Activated naive CD8-positive, alpha-beta T cell treated with anti-CD3 and anti-CD28 coated beads, Interleukin-2, amount 50 U/mL, for 24 hours (primary cell): Measurements from ENCODE around the gene PIK3CG.
A peak's percentile ranks its signal among the peaks of the same experiment; 100 is the strongest.
"Not testable (repeated sequence)": the region's sequence is repeated elsewhere in the genome, so short reads cannot be mapped to it uniquely, and the experiment has no call there.

Experiments used
- ATAC-seq: fragments of 150-1000 bp; cut with Tn5 transposase; one replicate; pipeline ENCODE4 v1.10.0; 2021
- DNase-seq: peaks from one replicate; pipeline ENCODE4 v3.0.0; 2021
- H3K27ac Mint-ChIP-seq: one replicate; pipeline ENCODE4 v1.8.0; 2021; ENCODE audit warnings: mild to moderate bottlenecking, mixed read lengths
- H3K27me3 Mint-ChIP-seq: one replicate; pipeline ENCODE4 v1.8.0; 2021; ENCODE audit warnings: mixed read lengths
- H3K36me3 Mint-ChIP-seq: one replicate; pipeline ENCODE4 v1.8.0; 2021; ENCODE audit warnings: low read depth, mixed read lengths
- H3K4me1 Mint-ChIP-seq: one replicate; pipeline ENCODE4 v1.8.0; 2021; ENCODE audit warnings: mixed read lengths
- H3K4me3 Mint-ChIP-seq: one replicate; pipeline ENCODE4 v1.8.0; 2021; ENCODE audit warnings: mild to moderate bottlenecking, moderate library complexity, mixed read lengths
- H3K9me3 Mint-ChIP-seq: one replicate; pipeline ENCODE4 v1.8.0; 2021; ENCODE audit warnings: mixed read lengths

PIK3CG gene

DNA sequence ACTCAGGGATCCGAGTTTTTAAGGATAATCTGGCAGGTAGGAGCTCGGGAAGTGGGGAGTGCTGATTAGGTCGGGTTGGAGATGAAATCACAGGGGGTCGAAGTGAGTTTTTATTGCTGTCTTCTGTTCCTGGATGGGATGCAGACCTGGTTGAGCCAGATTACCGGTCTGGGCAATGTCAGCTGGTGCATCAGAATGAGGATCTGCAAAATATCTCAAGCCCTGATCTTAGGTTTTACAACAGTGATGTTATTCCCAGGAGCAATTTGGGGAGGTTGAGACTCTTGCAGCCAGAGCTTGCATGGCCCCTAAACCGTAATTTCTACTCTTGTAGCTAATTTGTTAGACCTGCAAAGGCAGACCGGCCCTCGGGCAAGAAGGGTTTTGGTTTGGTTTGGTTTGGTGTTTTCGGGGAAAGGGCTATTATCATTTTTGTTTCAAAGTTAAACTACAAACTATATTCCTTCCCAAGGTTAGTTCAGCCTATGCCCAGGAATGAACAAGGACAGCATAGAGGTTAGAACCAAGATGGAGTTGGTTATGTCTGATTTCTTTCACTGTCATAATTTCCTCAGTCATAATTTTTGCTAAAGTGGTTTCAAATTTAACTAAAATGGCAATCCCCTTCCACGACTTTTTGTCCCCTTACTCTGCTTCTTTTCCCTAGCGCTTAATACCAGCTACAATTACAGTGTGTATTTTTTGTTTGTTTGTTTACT, 20.6 kb upstream of the PIK3CG start:
- Mint-ChIP-seq H3K9me3 (no peaks in the 10 kb centered on the region), H3K4me3 (no peak overlapping the region), H3K36me3 (no peaks in the 10 kb centered on the region), H3K4me1 (peaks cover 18% of the 10 kb centered on the region), H3K27me3 (peaks cover 6% of the 10 kb centered on the region), H3K27ac (no peak overlapping the region)
- no peak for DNase-seq
- ATAC-seq: no peak

DNA sequence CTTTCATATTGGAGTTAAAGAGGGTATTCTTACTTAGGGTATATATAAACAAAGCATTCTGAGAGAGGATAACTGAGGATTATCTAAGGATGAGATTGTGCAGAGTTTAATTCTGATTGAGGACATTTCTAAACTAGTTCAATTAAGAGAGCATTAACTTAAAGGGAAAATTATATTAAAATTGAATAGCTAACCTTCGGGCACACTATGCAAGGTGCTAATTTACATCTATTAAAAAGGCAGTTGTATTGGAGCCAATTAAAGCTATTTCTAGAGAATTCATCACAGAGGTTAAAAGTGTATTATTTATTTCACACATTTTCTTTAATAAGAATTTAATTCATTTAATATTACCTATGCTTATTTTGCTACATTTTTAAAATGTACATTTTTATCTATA, 17.0 kb upstream of the PIK3CG start:
- ATAC-seq: no peak
- H3K27me3 Mint-ChIP-seq: peaks cover 6% of the 10 kb centered on the region
- no peak overlapping the region for H3K4me3 Mint-ChIP-seq
- no peaks in the 10 kb centered on the region for H3K4me1 Mint-ChIP-seq
- H3K9me3 Mint-ChIP-seq: peaks cover 18% of the 10 kb centered on the region
- DNase-seq: no peak
- H3K27ac Mint-ChIP-seq: no peak overlapping the region
- H3K36me3 Mint-ChIP-seq: peaks cover 2% of the 10 kb centered on the region

DNA sequence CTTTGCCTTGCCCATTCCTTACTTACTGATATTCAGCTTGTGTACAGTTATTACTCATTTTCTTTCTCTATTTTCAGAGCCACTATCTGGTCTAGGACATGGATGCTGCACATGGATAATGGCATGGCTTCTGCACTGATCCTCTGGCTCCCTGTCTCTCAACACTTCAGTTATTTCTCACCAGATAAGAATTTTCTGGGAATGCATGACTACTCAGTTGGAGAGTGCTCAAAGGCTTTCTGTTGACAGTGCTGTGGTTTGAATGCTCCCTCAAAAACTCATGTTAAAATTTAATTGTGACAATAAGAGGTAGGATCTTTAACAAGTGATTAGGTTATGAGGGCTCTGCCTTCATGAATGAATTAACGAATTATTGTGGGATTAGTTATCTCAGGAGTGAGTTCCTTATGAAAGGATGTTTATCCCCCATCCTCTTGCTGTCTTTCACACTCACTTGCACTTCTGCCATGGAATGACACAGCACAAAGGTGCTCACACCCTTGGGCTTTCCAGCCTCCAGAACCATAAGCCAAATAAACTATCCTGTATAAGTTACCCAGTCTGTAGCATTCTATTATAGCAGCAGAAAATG, 16.1 kb upstream of the PIK3CG start:
- Mint-ChIP-seq H3K9me3 (peaks cover 18% of the 10 kb centered on the region), H3K27me3 (peaks cover 6% of the 10 kb centered on the region)
- DNase-seq: no peak

DNA sequence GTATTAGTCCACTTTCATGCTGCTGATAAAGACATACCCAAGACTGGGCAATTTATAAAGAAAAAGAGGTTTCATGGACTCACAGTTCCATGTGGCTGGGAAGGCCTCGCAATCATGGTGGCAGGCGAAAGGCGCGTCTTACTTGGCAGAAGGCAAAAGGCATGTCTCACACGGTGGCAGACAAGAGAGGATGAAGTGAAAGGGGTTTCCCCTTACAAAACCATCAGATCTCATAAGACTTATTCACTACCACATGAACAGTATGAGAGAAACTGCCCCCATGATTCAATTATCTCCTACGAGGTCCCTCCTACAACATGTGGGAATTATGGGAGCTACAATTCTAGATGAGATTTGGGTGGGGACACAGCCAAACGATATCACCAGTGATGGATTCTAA, 13.4 kb upstream of the PIK3CG start:
- H3K27me3 Mint-ChIP-seq, DNase-seq, H3K27ac Mint-ChIP-seq, H3K4me3 Mint-ChIP-seq, ATAC-seq, H3K36me3 Mint-ChIP-seq, H3K4me1 Mint-ChIP-seq: not testable (repeated sequence)
- H3K9me3 Mint-ChIP-seq: peaks cover 18% of the 10 kb centered on the region

More for the DNA sequence above, 16.1 kb upstream of the PIK3CG start:
- H3K4me3 Mint-ChIP-seq: no peak overlapping the region
- H3K36me3 Mint-ChIP-seq: peaks cover 2% of the 10 kb centered on the region
- ATAC-seq: no peak
- no peak overlapping the region for H3K27ac Mint-ChIP-seq
- H3K4me1 Mint-ChIP-seq: no peaks in the 10 kb centered on the region

DNA sequence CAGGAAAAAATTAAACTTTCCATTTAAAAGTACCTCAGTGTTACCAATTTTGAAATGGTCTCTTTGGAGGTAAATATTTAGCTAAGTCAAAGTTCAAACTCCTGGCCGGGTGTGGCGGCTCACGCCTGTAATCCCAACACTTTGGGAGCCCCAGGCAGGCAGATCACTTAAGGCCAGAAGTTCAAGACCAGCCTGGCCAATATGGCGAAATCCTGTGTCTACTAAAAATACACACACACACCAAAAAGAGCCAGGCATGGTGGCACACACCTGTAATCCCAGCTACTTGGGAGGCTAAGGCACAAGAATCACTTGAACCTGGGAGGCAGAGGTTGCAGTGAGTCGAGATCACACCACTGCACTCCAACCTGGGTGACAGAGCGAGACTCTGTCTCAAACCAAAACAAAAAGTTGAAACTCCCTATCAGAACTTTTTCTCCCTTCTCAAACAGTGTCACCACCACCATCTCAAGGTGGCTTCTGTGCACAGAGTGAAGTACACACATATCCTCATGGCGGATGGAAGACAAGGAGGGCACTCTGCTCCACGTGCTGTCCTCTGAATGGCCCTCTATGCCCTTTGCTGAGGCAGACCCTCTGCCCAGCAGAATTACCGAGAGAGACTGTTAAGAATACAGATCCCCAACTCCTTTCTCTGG, 11.7 kb upstream of the PIK3CG start:
- Mint-ChIP-seq H3K27me3 (peaks cover 4% of the 10 kb centered on the region), H3K4me3 (no peak overlapping the region), H3K27ac (no peak overlapping the region), H3K36me3 (peaks cover 2% of the 10 kb centered on the region), H3K4me1 (peaks cover 8% of the 10 kb centered on the region), H3K9me3 (peaks cover 18% of the 10 kb centered on the region)
- ATAC-seq (no peak), DNase-seq (no peak)

DNA sequence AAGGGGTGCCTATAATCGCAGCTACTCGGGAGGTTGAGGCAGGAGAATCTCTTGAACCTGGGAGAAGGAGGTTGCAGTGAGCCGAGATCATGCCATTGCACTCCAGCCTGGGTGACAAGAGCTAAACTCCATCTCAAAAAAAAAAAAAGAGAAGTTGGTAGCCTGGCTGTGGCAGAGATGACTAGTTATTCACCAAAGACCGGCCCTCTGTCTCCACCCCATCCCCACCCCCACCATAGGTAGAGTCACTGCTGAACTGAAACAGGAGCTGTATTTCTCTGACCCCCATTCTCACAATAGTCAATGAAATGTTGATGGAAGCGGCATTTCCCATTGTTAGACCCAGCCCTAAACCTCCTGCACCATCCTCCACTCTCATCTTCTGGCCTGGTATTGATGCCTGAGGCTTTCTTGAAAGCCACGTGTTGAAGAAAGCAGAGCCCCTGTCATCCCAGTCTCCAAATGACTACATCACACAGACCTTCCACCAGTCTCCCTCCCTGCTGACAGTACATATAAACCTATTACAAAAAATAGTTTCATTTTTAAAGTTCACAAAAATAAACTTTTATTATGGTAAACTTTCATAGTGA, 9.4 kb upstream of the PIK3CG start:
- peaks cover 8% of the 10 kb centered on the region for H3K4me1 Mint-ChIP-seq
- peak; percentile 73 for ATAC-seq
- H3K4me3 Mint-ChIP-seq: no peak overlapping the region
- H3K9me3 Mint-ChIP-seq: peaks cover 18% of the 10 kb centered on the region
- H3K36me3 Mint-ChIP-seq: peaks cover 2% of the 10 kb centered on the region
- H3K27me3 Mint-ChIP-seq: no peaks in the 10 kb centered on the region
- DNase-seq: no peak
- no peak overlapping the region for H3K27ac Mint-ChIP-seq

DNA sequence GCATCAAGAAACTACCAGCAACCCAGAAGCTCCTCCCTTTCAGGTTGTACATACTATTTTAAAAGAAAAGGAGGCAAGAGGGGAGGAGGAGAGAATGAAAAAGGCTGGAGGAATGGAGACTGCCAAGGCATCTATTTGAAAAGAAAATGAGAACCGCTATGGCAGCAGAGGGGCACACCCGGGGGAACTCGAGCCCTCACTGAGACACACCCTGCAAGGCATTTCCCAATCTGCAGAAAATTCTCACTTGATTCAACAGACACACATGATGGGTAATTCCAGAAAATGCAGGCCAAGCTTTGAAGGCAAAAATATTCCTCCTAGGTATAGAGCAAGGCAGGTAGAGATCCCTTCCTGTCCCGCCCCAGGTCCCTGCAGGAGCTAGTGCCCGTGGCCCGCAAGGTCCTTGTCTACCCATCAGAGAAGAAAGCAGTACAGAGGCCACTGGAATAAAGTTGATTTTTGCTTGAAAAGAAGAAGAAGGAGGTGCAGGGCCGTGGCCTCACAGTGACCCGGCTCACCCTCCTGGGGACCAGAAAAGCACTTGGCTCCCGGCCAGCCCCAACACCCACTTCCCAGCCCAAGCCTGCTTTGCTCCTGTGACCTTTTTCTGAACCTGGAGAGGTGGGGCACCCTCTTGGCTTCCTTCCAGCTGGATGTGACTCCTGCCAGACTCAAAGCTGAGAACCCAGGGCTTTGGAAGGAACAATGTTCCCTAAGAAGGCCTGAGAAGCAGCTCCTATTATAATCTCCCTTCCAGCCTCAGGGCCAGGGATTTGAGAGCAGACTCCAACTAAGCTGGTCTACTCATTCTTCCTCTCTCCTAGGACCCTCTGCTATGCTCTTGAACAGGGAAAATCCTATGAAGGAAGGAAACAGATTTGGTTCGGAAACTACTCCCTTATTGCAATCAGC, 6.2 kb upstream of the PIK3CG start:
- DNase-seq: no peak
- no peaks in the 10 kb centered on the region for H3K36me3 Mint-ChIP-seq
- H3K4me1 Mint-ChIP-seq: peaks cover 25% of the 10 kb centered on the region
- no peak overlapping the region for H3K4me3 Mint-ChIP-seq
- ATAC-seq: no peak
- H3K27me3 Mint-ChIP-seq: no peaks in the 10 kb centered on the region
- no peak overlapping the region for H3K27ac Mint-ChIP-seq
- no peaks in the 10 kb centered on the region for H3K9me3 Mint-ChIP-seq

DNA sequence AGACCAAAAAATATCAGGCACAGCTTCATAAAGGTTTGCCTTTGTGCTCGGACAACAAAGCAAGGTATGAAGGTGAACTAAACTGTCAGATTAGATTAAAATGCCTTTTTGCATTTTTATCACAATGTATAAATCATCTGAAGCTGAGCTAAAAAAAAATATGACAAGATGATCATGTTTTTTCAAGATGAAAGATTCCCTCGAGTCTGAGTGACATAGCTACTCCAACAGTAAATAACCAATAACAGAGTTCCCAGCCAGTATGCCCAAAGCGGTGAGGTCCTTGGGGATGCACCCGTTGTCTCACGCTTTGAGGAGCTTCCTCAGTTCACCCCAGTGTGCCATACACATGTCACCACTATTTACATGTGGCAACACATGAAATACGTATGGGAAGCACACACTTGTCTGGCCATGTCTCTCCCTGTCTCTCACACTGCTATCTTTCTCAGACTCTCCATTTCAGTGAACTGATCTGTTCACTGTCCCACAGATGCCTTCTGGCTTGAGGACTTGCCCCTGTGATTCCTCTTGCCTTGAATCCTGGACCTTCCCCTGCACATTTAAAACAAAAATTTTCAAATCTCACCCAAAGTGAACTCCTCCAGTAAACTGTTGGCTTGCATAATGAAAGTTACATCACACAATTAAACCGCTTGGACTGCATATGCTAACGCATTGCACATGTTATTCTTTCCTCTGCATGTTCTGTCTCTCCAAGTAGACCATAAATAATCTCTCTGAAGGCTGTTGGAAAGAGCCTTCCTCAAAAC, 2.6 kb upstream of the PIK3CG start:
- H3K27ac Mint-ChIP-seq: no peak overlapping the region
- ATAC-seq: no peak
- H3K36me3 Mint-ChIP-seq: peaks cover 8% of the 10 kb centered on the region
- no peaks in the 10 kb centered on the region for H3K9me3 Mint-ChIP-seq
- peaks cover 41% of the 10 kb centered on the region for H3K4me1 Mint-ChIP-seq
- no peaks in the 10 kb centered on the region for H3K27me3 Mint-ChIP-seq
- DNase-seq: no peak
- H3K4me3 Mint-ChIP-seq: no peak overlapping the region

DNA sequence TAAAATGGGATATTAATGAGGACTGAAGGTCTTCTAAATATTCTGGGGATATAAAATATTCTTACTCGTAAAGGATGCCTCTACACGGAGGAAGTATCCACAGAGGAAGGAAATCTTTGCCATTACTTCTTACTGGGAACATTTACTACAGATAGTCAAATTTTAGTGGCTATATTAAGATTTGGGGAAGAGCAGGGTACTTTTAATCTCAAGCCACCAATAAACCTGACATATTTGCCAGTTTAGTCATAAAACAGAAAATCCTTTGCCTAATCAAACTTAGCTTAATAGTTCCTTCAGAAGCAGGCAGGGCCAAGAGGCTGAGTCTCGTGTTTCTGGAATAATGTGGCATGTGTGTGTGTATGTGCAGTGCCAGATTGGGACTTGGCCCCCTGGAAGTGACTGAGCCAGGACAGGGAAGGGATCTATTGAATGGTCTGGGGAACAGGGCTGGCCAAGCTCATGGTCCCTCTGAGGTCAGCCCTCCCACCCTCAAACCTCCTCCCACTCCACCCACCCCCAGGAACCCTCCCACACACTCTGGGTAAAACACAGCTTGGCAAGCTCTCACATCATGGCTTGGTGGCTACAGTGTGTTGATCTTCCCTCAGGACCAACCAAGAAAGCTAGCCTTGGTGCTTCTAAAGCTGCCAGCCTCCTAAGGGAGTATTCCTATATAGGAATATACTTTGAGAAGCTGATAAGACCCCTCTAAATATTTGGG, 1.6 kb upstream of the PIK3CG start:
- Mint-ChIP-seq H3K36me3 (peaks cover 17% of the 10 kb centered on the region), H3K27ac (peak overlapping the region; percentile 89), H3K27me3 (no peaks in the 10 kb centered on the region), H3K4me1 (peaks cover 44% of the 10 kb centered on the region), H3K4me3 (no peak overlapping the region), H3K9me3 (no peaks in the 10 kb centered on the region)
- DNase-seq (no peak), ATAC-seq (no peak)

DNA sequence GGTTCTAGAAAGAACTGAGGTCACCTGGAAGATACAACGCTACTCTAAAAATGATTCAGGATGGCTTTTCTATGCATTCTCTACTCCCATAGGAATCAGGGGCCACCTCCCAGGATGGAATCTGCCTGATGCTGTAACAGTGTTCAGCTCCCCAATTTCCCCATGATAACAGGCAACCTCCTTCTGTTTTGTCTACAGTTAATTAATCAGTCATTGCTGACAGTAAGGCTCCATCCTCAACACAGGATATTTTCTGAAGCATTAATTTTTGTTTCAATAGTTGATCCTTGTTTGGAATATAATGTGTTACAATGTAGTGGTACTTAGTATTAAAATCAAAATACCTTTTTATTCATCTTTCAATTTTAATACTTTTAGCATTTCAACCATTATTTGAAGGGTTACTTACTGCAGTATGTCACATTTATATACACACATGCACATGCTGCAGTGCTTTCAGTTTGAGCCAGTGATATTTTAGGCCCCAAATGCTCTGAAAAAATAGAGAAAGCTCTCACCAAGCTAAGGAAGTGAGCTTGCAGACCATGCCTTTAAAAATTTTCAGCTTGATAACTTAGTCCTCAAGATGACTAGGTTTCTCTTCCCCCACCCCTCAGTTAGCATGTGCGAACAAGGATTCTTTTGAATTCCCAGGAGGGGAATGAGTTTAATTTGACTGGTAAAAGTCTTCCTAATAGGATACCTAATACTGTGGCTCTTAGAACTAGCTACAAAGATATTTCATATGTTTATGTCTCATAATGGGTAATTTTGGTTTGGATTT, 592 bp upstream of the PIK3CG start:
- H3K27me3 Mint-ChIP-seq: no peaks in the 10 kb centered on the region
- no peaks in the 10 kb centered on the region for H3K9me3 Mint-ChIP-seq
- H3K36me3 Mint-ChIP-seq: peaks cover 26% of the 10 kb centered on the region
- DNase-seq: no peak
- no peak for ATAC-seq
- peaks cover 55% of the 10 kb centered on the region for H3K4me1 Mint-ChIP-seq
- H3K27ac Mint-ChIP-seq: peak overlapping the region; percentile 89
- H3K4me3 Mint-ChIP-seq: peak overlapping the region; percentile 89

DNA sequence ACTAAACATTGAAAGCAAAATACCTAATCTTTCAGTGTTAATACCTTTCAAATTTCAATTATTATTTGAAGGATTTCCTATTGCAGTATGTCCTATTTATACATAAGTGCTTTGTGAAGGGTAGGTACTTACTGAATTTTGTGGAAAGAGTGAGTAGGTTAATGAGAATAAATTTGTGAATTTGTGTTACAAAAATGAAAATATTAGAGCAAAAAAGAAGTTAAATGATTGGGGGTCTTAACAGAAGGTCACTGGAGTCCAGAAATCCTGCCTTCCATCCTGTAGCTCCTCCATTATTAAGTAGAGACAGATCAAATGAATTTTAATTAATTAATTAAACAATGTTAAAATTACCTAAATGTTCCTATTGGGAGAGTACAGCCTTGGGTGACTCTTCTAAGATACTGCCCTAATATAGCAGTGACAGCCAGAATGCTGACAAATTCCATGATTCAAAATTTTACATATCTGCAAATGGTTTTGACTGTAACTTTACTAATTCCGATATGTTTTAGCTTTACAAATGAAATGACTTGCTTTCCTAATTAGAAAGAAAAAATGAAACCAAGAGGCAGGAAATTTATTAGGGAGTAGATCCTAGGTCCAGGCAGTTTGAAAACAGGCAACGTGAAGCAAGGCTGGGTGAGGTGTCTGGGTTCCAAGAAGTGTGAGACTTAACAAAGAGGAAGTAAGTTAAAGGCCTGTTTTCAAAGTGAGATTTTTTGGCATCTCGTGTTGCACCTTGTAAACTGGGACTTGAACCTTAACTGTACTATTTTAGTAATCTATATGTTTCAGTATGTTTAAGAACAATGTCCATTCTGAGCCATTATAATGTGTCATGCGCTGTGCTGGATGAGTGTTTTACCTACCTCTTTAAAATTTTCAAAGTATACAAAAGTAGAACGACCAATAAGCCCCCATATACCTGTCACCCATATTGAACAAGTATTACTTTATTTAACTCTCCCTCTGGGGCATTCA, 1.5 kb downstream of the PIK3CG start:
- Mint-ChIP-seq H3K36me3 (peaks cover 39% of the 10 kb centered on the region), H3K4me3 (peak overlapping the region; percentile 89), H3K27ac (peak overlapping the region; percentile 88), H3K4me1 (peaks cover 76% of the 10 kb centered on the region), H3K27me3 (no peaks in the 10 kb centered on the region), H3K9me3 (no peaks in the 10 kb centered on the region)
- DNase-seq: no peak
- ATAC-seq: no peak
